ENCODE data around the gene ARMC8.

The ARMC8 gene

GRCh38 chr3:138197524-138197923 lies 10.4 kb downstream of the ARMC8 start:
- no peak for DNase-seq (ENCODE audit: low read depth, low spot score)

GRCh38 chr3:138199851-138200250 lies 12.8 kb downstream of the ARMC8 start:
- DNase-seq (ENCODE audit: low read depth, low spot score) = no peak

- DNase-seq (ENCODE audit: low read depth, low spot score) = no peak
Measured at GRCh38 chr3:138200424-138200823, 13.3 kb downstream of the ARMC8 start.

- DNase-seq (ENCODE audit: low read depth, low spot score) = no peak
Measured at GRCh38 chr3:138202945-138203701, 16.0 kb downstream of the ARMC8 start.

- DNase-seq (ENCODE audit: low read depth, low spot score) = no peak
Measured at GRCh38 chr3:138203938-138204337, 16.8 kb downstream of the ARMC8 start.

GRCh38 chr3:138205527-138205926 lies 18.4 kb downstream of the ARMC8 start:
- no peak for DNase-seq (ENCODE audit: low read depth, low spot score)

GRCh38 chr3:138206196-138206595 lies 19.1 kb downstream of the ARMC8 start:
- DNase-seq (ENCODE audit: low read depth, low spot score) = no peak

- no peak for DNase-seq (ENCODE audit: low read depth, low spot score)
Measured at GRCh38 chr3:138210528-138210927, 23.4 kb downstream of the ARMC8 start.

- DNase-seq (ENCODE audit: low read depth, low spot score) = no peak
Measured at GRCh38 chr3:138213398-138214085, 26.4 kb downstream of the ARMC8 start.

GRCh38 chr3:138219255-138219654 lies 32.2 kb downstream of the ARMC8 start:
- DNase-seq (ENCODE audit: low read depth, low spot score) = no peak

- DNase-seq (ENCODE audit: low read depth, low spot score) = no peak
Measured at GRCh38 chr3:138220242-138220641, 33.1 kb downstream of the ARMC8 start.

GRCh38 chr3:138220788-138221187 lies 33.7 kb downstream of the ARMC8 start:
- DNase-seq (ENCODE audit: low read depth, low spot score) = no peak

- no peak for DNase-seq (ENCODE audit: low read depth, low spot score)
Measured at GRCh38 chr3:138222131-138222941, 35.2 kb downstream of the ARMC8 start.

GRCh38 chr3:138222942-138223287 lies 35.8 kb downstream of the ARMC8 start:
- no peak for DNase-seq (ENCODE audit: low read depth, low spot score)

GRCh38 chr3:138227650-138228049 lies 40.5 kb downstream of the ARMC8 start:
- DNase-seq (ENCODE audit: low read depth, low spot score) = peak; percentile 58

GRCh38 chr3:138230525-138230924 lies 43.4 kb downstream of the ARMC8 start:
- DNase-seq (ENCODE audit: low read depth, low spot score) = peak; percentile 18

- no peak for DNase-seq (ENCODE audit: low read depth, low spot score)
Measured at GRCh38 chr3:138232705-138233364, 45.7 kb downstream of the ARMC8 start.

- peak; percentile 52 for DNase-seq (ENCODE audit: low read depth, low spot score)
Measured at GRCh38 chr3:138234401-138235179, 47.5 kb downstream of the ARMC8 start.

GRCh38 chr3:138238711-138239110 lies 51.6 kb downstream of the ARMC8 start:
- DNase-seq (ENCODE audit: low read depth, low spot score) = no peak

- no peak for DNase-seq (ENCODE audit: low read depth, low spot score)
Measured at GRCh38 chr3:138241061-138241460, 54.0 kb downstream of the ARMC8 start.

GRCh38 chr3:138241676-138242075 lies 54.6 kb downstream of the ARMC8 start:
- no peak for DNase-seq (ENCODE audit: low read depth, low spot score)

Measured in astrocyte of the hippocampus (primary cell).